Neural cell (in vitro differentiated cells): ENCODE results near the gene BTRC.

Experiments
- EZH2 ChIP-seq: fragments of 200-600, 300-800 bp; shearing (Covaris generic), sonication (generic); IDR thresholded peaks from 2 replicates; pipeline ENCODE4 v1.6.1; 2014; ENCODE audit warnings: antibody characterized with exemption, low read length, borderline replicate concordance, mild to moderate bottlenecking; ENCODE audit not compliant: insufficient read depth, poor library complexity, severe bottlenecking
- MXI1 ChIP-seq: fragments of 450-650 bp; conservative IDR thresholded peaks from 2 replicates; pipeline ENCODE4 v1.6.1; 2014; ENCODE audit warnings: antibody characterized with exemption, mild to moderate bottlenecking; ENCODE audit not compliant: poor library complexity, severe bottlenecking
- POLR2AphosphoS5 ChIP-seq: IDR thresholded peaks from 2 replicates; pipeline ENCODE4 v1.6.1; 2012
- RAD21 ChIP-seq: fragments of 450-650 bp; conservative IDR thresholded peaks from 2 replicates; pipeline ENCODE4 v1.6.1; 2014; ENCODE audit warnings: antibody characterized with exemption, mild to moderate bottlenecking, moderate library complexity
- SMC3 ChIP-seq: fragments of 450-650 bp; conservative IDR thresholded peaks from 2 replicates; pipeline ENCODE4 v1.6.1; 2014; ENCODE audit warnings: antibody characterized with exemption, mild to moderate bottlenecking, moderate library complexity; ENCODE audit not compliant: poor library complexity
- TAF1 ChIP-seq: IDR thresholded peaks from 2 replicates; pipeline ENCODE4 v1.6.1; 2012; ENCODE audit warnings: low read depth
- TF ChIP-seq, protein P1 (sequence below): fragments of 450-650 bp; IDR thresholded peaks from 2 replicates; pipeline ENCODE4 v1.5.1; 2014; ENCODE audit warnings: antibody characterized with exemption, mild to moderate bottlenecking, moderate library complexity; ENCODE audit not compliant: poor library complexity, severe bottlenecking
- TF ChIP-seq, protein P2 (sequence below): IDR thresholded peaks from 2 replicates; pipeline ENCODE4 v1.6.1; 2012; ENCODE audit warnings: borderline replicate concordance

DNA sequence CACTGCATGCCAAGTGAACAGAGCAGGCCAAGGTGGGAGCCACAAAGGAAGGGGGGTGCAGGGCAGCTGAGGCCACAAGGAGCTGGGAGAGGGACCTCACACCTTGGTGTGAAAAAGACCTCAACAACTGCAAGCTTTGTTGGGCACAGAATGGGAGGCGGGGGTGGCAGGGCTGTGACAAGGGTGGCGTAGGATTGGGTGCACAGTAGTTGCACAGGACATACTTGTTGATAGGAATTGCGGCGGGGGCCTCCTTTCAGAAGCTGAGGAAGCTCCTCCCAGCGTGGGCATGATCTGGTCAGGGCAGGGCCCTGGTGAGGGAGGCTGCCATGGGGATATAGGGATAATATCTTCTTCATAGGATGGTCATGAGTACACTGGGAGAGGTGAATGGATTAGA is 208.3 kb downstream of the BTRC start:
- no peak for TF ChIP-seq EZH2
- TF ChIP-seq, protein P1, sequence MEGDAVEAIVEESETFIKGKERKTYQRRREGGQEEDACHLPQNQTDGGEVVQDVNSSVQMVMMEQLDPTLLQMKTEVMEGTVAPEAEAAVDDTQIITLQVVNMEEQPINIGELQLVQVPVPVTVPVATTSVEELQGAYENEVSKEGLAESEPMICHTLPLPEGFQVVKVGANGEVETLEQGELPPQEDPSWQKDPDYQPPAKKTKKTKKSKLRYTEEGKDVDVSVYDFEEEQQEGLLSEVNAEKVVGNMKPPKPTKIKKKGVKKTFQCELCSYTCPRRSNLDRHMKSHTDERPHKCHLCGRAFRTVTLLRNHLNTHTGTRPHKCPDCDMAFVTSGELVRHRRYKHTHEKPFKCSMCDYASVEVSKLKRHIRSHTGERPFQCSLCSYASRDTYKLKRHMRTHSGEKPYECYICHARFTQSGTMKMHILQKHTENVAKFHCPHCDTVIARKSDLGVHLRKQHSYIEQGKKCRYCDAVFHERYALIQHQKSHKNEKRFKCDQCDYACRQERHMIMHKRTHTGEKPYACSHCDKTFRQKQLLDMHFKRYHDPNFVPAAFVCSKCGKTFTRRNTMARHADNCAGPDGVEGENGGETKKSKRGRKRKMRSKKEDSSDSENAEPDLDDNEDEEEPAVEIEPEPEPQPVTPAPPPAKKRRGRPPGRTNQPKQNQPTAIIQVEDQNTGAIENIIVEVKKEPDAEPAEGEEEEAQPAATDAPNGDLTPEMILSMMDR: no peak
- no peak for TF ChIP-seq SMC3
- no peak for TF ChIP-seq MXI1
- TF ChIP-seq TAF1: no peak
- TF ChIP-seq POLR2AphosphoS5: no peak
- TF ChIP-seq, protein P2, sequence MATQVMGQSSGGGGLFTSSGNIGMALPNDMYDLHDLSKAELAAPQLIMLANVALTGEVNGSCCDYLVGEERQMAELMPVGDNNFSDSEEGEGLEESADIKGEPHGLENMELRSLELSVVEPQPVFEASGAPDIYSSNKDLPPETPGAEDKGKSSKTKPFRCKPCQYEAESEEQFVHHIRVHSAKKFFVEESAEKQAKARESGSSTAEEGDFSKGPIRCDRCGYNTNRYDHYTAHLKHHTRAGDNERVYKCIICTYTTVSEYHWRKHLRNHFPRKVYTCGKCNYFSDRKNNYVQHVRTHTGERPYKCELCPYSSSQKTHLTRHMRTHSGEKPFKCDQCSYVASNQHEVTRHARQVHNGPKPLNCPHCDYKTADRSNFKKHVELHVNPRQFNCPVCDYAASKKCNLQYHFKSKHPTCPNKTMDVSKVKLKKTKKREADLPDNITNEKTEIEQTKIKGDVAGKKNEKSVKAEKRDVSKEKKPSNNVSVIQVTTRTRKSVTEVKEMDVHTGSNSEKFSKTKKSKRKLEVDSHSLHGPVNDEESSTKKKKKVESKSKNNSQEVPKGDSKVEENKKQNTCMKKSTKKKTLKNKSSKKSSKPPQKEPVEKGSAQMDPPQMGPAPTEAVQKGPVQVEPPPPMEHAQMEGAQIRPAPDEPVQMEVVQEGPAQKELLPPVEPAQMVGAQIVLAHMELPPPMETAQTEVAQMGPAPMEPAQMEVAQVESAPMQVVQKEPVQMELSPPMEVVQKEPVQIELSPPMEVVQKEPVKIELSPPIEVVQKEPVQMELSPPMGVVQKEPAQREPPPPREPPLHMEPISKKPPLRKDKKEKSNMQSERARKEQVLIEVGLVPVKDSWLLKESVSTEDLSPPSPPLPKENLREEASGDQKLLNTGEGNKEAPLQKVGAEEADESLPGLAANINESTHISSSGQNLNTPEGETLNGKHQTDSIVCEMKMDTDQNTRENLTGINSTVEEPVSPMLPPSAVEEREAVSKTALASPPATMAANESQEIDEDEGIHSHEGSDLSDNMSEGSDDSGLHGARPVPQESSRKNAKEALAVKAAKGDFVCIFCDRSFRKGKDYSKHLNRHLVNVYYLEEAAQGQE: no peak
- no peak for TF ChIP-seq RAD21
